HEK293T (cell line): ENCODE data around the gene ABCF3.
"Not testable (repeated sequence)": the region's sequence is repeated elsewhere in the genome, so short reads cannot be mapped to it uniquely, and the experiment has no call there.

Source experiments
- CTCF ChIA-PET: fragments of 350-600 bp; formaldehyde crosslinking; extraction: SDS; loops from one replicate; lab custom pipeline; 2021; ENCODE audit warnings: antibody characterized with exemption, inconsistent platforms; lab: Yijun Ruan, JAX
- POLR2A ChIA-PET: fragments of 350-600 bp; formaldehyde crosslinking; extraction: SDS; loops from one replicate; lab custom pipeline; 2020; ENCODE audit warnings: antibody characterized with exemption, inconsistent platforms; lab: Yijun Ruan, JAX
- DNase-seq: peaks from one replicate; pipeline ENCODE4 v3.0.0; 2012; ENCODE audit warnings: mixed read lengths; ENCODE audit errors: extremely low spot score
- ARNT ChIP-seq: fragments of 450-650 bp; IDR thresholded peaks from 2 replicates; pipeline ENCODE4 v1.6.1; 2017; ENCODE audit warnings: mild to moderate bottlenecking
- BHLHE40 ChIP-seq: fragments of 450-650 bp; IDR thresholded peaks from 2 replicates; pipeline ENCODE4 v1.6.1; 2016; ENCODE audit warnings: mild to moderate bottlenecking, moderate library complexity, borderline replicate concordance
- CTBP1 ChIP-seq: fragments of 450-650 bp; IDR thresholded peaks from 2 replicates; pipeline ENCODE4 v1.6.1; 2016; ENCODE audit warnings: borderline replicate concordance
- ELF4 ChIP-seq: fragments of 450-650 bp; IDR thresholded peaks from 2 replicates; pipeline ENCODE4 v1.6.1; 2017; ENCODE audit warnings: antibody characterized with exemption
- FOXA1 ChIP-seq: fragments of 450-650 bp; IDR thresholded peaks from 2 replicates; pipeline ENCODE4 v1.6.1; 2016; ENCODE audit warnings: mild to moderate bottlenecking
- FOXK2 ChIP-seq: fragments of 450-650 bp; IDR thresholded peaks from 2 replicates; pipeline ENCODE4 v1.6.1; 2016; ENCODE audit warnings: mild to moderate bottlenecking
- FOXM1 ChIP-seq: fragments of 450-650 bp; IDR thresholded peaks from 2 replicates; pipeline ENCODE4 v1.6.1; 2017; ENCODE audit warnings: mild to moderate bottlenecking, borderline replicate concordance
- HDGF ChIP-seq: fragments of 450-650 bp; IDR thresholded peaks from 2 replicates; pipeline ENCODE4 v1.6.1; 2017; ENCODE audit warnings: antibody characterized with exemption, borderline replicate concordance
- L3MBTL2 ChIP-seq: fragments of 450-650 bp; conservative IDR thresholded peaks from 2 replicates; pipeline ENCODE4 v1.6.1; 2016; ENCODE audit warnings: mild to moderate bottlenecking
- LEF1 ChIP-seq: fragments of 450-650 bp; IDR thresholded peaks from 2 replicates; pipeline ENCODE4 v1.6.1; 2017; ENCODE audit warnings: mild to moderate bottlenecking, borderline replicate concordance
- NFRKB ChIP-seq: fragments of 450-650 bp; IDR thresholded peaks from 2 replicates; pipeline ENCODE4 v1.6.1; 2016; ENCODE audit warnings: mild to moderate bottlenecking, moderate library complexity
- SP1 ChIP-seq: fragments of 450-650 bp; IDR thresholded peaks from 2 replicates; pipeline ENCODE4 v1.6.1; 2017
- SUZ12 ChIP-seq: fragments of 450-650 bp; IDR thresholded peaks from 2 replicates; pipeline ENCODE4 v1.6.1; 2016; ENCODE audit warnings: mild to moderate bottlenecking
- TARDBP ChIP-seq: fragments of 450-650 bp; IDR thresholded peaks from 2 replicates; pipeline ENCODE4 v1.6.1; 2016
- ZNF384 ChIP-seq: fragments of 450-650 bp; IDR thresholded peaks from 2 replicates; pipeline ENCODE4 v1.6.1; 2016
- TF ChIP-seq, protein P1 (sequence below): fragments of 450-650 bp; IDR thresholded peaks from 2 replicates; pipeline ENCODE4 v1.6.1; 2016

The ABCF3 gene

DNA sequence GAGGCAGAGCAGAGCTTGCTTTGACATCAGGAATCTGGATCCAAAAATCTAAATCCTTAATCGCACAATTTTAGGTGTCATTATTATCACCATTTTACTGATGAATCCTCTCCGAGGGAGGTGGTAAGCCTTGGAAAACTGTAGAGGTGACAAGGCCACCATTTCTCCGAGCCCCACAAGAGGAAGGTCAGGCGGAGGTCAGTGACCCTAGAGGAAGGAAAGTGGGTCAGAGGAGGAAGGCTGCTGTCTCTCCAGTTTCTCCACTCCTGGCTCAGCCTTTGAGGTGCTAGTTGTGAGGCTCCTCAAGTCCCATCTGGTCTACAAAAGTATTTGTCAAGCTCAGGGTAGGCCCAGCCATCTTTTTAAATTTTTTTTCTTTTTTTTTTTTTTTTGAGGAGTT lies 27.6 kb upstream of the ABCF3 start:
- ChIA-PET CTCF (no interaction called here), POLR2A (no interaction called here)
- TF ChIP-seq L3MBTL2 = no peak
- TF ChIP-seq TARDBP = no peak
- DNase-seq = no peak

DNA sequence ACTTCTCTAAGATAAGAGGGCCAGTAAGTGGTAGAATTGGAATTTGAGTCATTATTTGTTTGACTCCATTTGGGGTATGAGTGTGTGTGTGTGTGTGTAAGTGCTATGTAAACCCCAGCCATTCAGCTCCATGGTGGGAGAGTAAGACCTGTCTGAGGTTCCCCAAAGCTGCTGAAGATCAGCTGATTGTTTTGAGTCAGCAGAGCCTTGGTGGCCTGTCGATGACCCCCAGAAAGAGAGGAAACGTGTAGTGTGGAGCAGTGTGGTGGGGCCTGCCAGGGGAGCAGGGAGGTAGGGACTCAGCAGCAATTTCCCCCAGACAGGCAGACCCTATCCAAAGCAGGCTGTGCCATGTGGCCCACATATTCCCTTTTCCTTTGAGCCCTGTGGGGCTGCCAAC lies 25.5 kb upstream of the ABCF3 start:
- ChIA-PET POLR2A (interaction anchor here (0.6 kb wide), 1 partner anchor 16 kb away, joined by 3 read pairs; no protein-coding TSS in a partner anchor), CTCF (no interaction called here)
- TF ChIP-seq FOXM1 = no peak
- TF ChIP-seq L3MBTL2 = no peak
- TF ChIP-seq FOXA1 = no peak
- no peak for TF ChIP-seq NFRKB
- TF ChIP-seq TARDBP = no peak
- no peak for TF ChIP-seq FOXK2
- no peak for TF ChIP-seq LEF1
- no peak for TF ChIP-seq HDGF
- TF ChIP-seq ARNT = no peak
- no peak for TF ChIP-seq SP1
- TF ChIP-seq CTBP1 = no peak
- TF ChIP-seq ZNF384 = no peak
- TF ChIP-seq, protein P1, sequence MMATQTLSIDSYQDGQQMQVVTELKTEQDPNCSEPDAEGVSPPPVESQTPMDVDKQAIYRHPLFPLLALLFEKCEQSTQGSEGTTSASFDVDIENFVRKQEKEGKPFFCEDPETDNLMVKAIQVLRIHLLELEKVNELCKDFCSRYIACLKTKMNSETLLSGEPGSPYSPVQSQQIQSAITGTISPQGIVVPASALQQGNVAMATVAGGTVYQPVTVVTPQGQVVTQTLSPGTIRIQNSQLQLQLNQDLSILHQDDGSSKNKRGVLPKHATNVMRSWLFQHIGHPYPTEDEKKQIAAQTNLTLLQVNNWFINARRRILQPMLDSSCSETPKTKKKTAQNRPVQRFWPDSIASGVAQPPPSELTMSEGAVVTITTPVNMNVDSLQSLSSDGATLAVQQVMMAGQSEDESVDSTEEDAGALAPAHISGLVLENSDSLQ = no peak
- TF ChIP-seq BHLHE40 = no peak
- no peak for TF ChIP-seq SUZ12
- no peak for TF ChIP-seq ELF4
- DNase-seq = no peak

DNA sequence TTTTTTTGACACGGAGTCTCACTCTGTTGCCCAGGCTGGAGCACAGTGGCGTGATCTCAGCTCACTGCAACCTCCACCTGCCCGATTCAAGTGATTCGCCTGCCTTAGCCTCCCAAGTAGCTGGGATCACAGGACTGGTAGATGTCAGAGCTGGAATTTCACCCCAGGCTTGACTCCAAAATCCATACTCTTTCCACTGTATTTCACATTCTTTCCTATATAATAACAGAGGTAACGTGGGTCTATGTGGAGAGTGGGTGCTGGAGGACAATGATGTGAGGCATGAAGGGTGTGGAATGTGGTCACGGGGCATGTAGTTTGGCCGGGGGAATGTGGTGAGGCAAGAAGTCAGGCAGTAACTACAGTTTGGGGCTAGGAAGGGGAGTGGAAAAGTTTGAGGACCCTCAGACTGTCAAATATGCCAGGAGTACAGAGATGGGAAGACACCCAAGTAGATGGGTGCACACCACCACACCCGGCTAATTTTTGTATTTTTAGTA lies 23.4 kb upstream of the ABCF3 start:
- DNase-seq, CTCF ChIA-PET: not testable (repeated sequence)
- POLR2A ChIA-PET = interaction anchor here (1.2 kb wide), 1 partner anchor 14 kb away, joined by 3 read pairs; no protein-coding TSS in a partner anchor

- no peak for DNase-seq
- CTCF ChIA-PET = no interaction called here
- TF ChIP-seq NFRKB (no peak), CTBP1 (no peak), ARNT (no peak), BHLHE40 (no peak), L3MBTL2 (no peak), FOXM1 (no peak)
- POLR2A ChIA-PET = interaction anchor here (1.8 kb wide), 1 partner anchor 10 kb away, joined by 4 read pairs; the partner anchor contains the start of gene AP2M1
These were observed 21.2 kb upstream of the ABCF3 start for GRCh38 chr3:184164648-184165330.

DNA sequence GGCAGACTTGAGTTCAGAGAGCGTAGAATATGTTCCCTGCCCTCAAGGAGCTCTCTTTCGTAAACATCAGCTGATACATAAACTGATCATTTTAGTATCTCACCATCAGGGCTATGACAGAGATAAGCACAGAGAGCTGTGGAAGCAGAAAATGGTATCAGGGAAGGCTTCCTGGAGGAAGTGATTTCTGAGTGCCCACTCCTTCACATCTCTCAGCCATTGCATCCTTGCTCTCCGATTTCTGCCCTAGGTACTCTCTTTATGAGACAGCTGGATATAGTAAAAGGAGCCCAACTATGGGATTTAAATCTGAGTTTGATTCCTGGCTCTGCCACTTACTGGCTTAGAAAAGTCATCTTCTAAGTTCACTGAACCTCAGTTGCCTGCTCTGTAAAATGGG lies 20.5 kb upstream of the ABCF3 start:
- no peak for DNase-seq
- POLR2A ChIA-PET = no interaction called here
- TF ChIP-seq ELF4 = no peak
- no peak for TF ChIP-seq TARDBP
- TF ChIP-seq SUZ12 = no peak
- TF ChIP-seq ZNF384 = no peak
- TF ChIP-seq, protein P1 = no peak
- TF ChIP-seq LEF1 = no peak
- no peak for TF ChIP-seq CTBP1
- CTCF ChIA-PET = no interaction called here

DNA sequence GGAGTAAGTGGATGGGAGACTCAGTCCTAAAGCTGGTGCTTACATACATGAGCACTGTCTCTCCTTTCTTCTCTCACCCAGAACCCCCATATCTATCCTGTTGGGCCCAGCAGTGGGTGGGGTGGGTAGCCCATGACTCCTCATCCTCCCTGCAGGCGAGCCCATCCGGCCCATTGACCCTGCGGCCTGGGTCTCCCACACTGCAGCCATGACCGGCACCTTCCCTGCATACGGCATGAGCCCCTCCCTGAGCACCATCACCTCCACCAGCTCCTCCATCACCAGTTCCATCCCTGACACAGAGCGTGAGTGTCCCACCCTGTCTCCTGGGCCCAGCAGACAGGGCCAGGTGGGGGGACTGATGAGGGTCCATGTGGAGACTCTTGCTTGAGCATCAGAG lies 19.3 kb upstream of the ABCF3 start:
- no peak for DNase-seq
- CTCF ChIA-PET = no interaction called here
- POLR2A ChIA-PET = interaction anchor here (1.5 kb wide), 1 partner anchor 11 kb away, joined by 3 read pairs; the partner anchor contains the start of gene DVL3
- TF ChIP-seq ARNT = no peak
- no peak for TF ChIP-seq ZNF384
- no peak for TF ChIP-seq BHLHE40
- TF ChIP-seq SUZ12 = no peak
- no peak for TF ChIP-seq NFRKB
- TF ChIP-seq ELF4 = no peak
- TF ChIP-seq HDGF = no peak

- ChIA-PET POLR2A (interaction anchor here (1.5 kb wide), 1 partner anchor 12 kb away, joined by 3 read pairs; the partner anchor contains the start of gene DVL3), CTCF (no interaction called here)
- no peak for TF ChIP-seq SUZ12
- TF ChIP-seq ELF4 = no peak
- TF ChIP-seq FOXM1 = no peak
- no peak for TF ChIP-seq CTBP1
- TF ChIP-seq, protein P1 = no peak
- no peak for TF ChIP-seq ZNF384
- TF ChIP-seq BHLHE40 = no peak
- no peak for TF ChIP-seq TARDBP
- no peak for TF ChIP-seq L3MBTL2
- no peak for DNase-seq
These were observed 18.2 kb upstream of the ABCF3 start for GRCh38 chr3:184167786-184168185.
